ENCODE results near the gene VAMP3.

VAMP3 gene

GRCh38 chr1:7826363-7826762 is 55.3 kb downstream of the VAMP3 start:
- no peak overlapping the region for H3K4me2 ChIP-seq (ENCODE audit: low read length)
- H3K4me1 ChIP-seq (ENCODE audit: insufficient read depth, low read length, severe bottlenecking) = no peaks in the 10 kb centered on the region
- H3K36me3 ChIP-seq (ENCODE audit: insufficient read depth, low read length) = no peaks in the 10 kb centered on the region

GRCh38 chr1:7827126-7827955 is 56.2 kb downstream of the VAMP3 start:
- Histone ChIP-seq H3K79me2 (ENCODE audit: insufficient read depth, low read length) (no peaks in the 10 kb centered on the region), H3K4me2 (ENCODE audit: low read length) (no peak overlapping the region)
- TF ChIP-seq CTCF (IDR thresholded peaks at IDR 0.05; ENCODE audit: low read length) (no peak), EZH2 (IDR thresholded peaks at IDR 0.05; ENCODE audit: borderline replicate concordance, low read length) (no peak)

More at GRCh38 chr1:7826363-7826762, 55.3 kb downstream of the VAMP3 start:
- H3K79me2 ChIP-seq (ENCODE audit: insufficient read depth, low read length) = no peaks in the 10 kb centered on the region
- H4K20me1 ChIP-seq (ENCODE audit: insufficient read depth, low read length) = no peaks in the 10 kb centered on the region
- H3K9me2 ChIP-seq (ENCODE audit: low read depth, low read length) = no peaks in the 10 kb centered on the region
- TF ChIP-seq CTCF (IDR thresholded peaks at IDR 0.05; ENCODE audit: low read length) (no peak), EZH2 (IDR thresholded peaks at IDR 0.05; ENCODE audit: borderline replicate concordance, low read length) (no peak)
- no peaks in the 10 kb centered on the region for H3K9me3 ChIP-seq (ENCODE audit: low read length)
- H3K4me3 ChIP-seq (ENCODE audit: low read depth, low read length, poor library complexity, severe bottlenecking) = no peak overlapping the region
- H3K27me3 ChIP-seq (ENCODE audit: insufficient read depth, low read length) = no peaks in the 10 kb centered on the region
- no peaks in the 10 kb centered on the region for H3F3A ChIP-seq (ENCODE audit: insufficient read depth, low read length)
- H2AFZ ChIP-seq (ENCODE audit: low read length) = no peak overlapping the region
- H3K9ac ChIP-seq (ENCODE audit: low read length) = no peak overlapping the region
- H3K27ac ChIP-seq (ENCODE audit: low read depth, low read length, poor library complexity, severe bottlenecking) = no peak overlapping the region

More at GRCh38 chr1:7827126-7827955, 56.2 kb downstream of the VAMP3 start:
- H3K9ac ChIP-seq (ENCODE audit: low read length) = no peak overlapping the region
- no peaks in the 10 kb centered on the region for H3K9me2 ChIP-seq (ENCODE audit: low read depth, low read length)
- H3K4me3 ChIP-seq (ENCODE audit: low read depth, low read length, poor library complexity, severe bottlenecking) = no peak overlapping the region
- H3K9me3 ChIP-seq (ENCODE audit: low read length) = no peaks in the 10 kb centered on the region
- no peaks in the 10 kb centered on the region for H3K27me3 ChIP-seq (ENCODE audit: insufficient read depth, low read length)
- no peaks in the 10 kb centered on the region for H3K36me3 ChIP-seq (ENCODE audit: insufficient read depth, low read length)
- no peaks in the 10 kb centered on the region for H4K20me1 ChIP-seq (ENCODE audit: insufficient read depth, low read length)
- no peaks in the 10 kb centered on the region for H3K4me1 ChIP-seq (ENCODE audit: insufficient read depth, low read length, severe bottlenecking)
- no peaks in the 10 kb centered on the region for H3F3A ChIP-seq (ENCODE audit: insufficient read depth, low read length)
- no peak overlapping the region for H3K27ac ChIP-seq (ENCODE audit: low read depth, low read length, poor library complexity, severe bottlenecking)
- H2AFZ ChIP-seq (ENCODE audit: low read length) = no peak overlapping the region

Measured in OCI-LY1 (cell line).